OCI-LY1 (cell line): Measurements from ENCODE around the gene ALPK3.

ENCODE experiments used
- CTCF ChIP-seq: fragments of 200-600 bp; sonication (generic), shearing (Covaris generic); IDR thresholded peaks from 2 replicates; pipeline ENCODE4 v1.5.1; 2017; ENCODE audit warnings: mild to moderate bottlenecking, antibody characterized with exemption, low read length, moderate library complexity, mixed read lengths
- EZH2 ChIP-seq: fragments of 200-600 bp; sonication (generic), shearing (Covaris generic); IDR thresholded peaks from 2 replicates; pipeline ENCODE4 v1.8.0; 2017; ENCODE audit warnings: borderline replicate concordance, mixed run types, mild to moderate bottlenecking, antibody characterized with exemption, low read length, moderate library complexity, mixed read lengths

- no peak for TF ChIP-seq CTCF
- no peak for TF ChIP-seq EZH2
Measured at GRCh38 chr15:84782346-84782745, 34.8 kb upstream of the ALPK3 start.
